Airway epithelial cell (primary cell): ENCODE measurements around the gene BOD1. TPM values are rescaled to one million over a fixed set of nuclear protein-coding genes. Genes with fewer than 3 reads are reported as not detected.

Experiments
- total RNA-seq: library from RNA; depleted of rRNA; stranded (reverse); fragments of >200 nt; gene quantifications from 2 replicates; pipeline ENCODE4 v1.2.3, GENCODE V29; 2015

The BOD1 gene
- total RNA-seq = 38.0 and 46.4 TPM in 2 replicates

GRCh38 chr5:173616577-173617118 is at the start of gene BOD1:
TSS of gene BOD1 (minus strand) at chr5:173616650. CDS start at chr5:173616436, 214 bp downstream.

